ENCODE results near the gene SLC6A2.
"Not testable (repeated sequence)": the region's sequence is repeated elsewhere in the genome, so short reads cannot be mapped to it uniquely, and the experiment has no call there.

DNA sequence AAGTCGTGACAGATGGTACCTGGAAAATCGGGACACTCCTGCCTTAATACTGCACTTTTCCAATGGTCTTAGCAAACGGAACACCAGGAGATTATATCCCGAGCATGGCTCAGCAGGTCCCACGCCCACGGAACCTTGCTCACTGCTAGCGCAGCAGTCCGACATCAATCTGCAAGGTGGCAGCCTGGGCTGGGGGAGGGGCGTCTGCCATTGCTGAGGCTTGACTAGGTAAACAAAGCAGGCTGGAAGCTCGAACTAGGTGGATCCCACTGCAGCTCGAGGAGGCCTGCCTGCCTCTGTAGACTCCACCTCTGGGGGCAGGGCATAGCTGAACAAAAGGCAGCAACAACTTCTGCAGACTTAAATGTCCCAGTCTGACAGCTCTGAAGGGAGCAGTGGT, 40.1 kb upstream of the SLC6A2 start:
- TF ChIP-seq, protein P1, sequence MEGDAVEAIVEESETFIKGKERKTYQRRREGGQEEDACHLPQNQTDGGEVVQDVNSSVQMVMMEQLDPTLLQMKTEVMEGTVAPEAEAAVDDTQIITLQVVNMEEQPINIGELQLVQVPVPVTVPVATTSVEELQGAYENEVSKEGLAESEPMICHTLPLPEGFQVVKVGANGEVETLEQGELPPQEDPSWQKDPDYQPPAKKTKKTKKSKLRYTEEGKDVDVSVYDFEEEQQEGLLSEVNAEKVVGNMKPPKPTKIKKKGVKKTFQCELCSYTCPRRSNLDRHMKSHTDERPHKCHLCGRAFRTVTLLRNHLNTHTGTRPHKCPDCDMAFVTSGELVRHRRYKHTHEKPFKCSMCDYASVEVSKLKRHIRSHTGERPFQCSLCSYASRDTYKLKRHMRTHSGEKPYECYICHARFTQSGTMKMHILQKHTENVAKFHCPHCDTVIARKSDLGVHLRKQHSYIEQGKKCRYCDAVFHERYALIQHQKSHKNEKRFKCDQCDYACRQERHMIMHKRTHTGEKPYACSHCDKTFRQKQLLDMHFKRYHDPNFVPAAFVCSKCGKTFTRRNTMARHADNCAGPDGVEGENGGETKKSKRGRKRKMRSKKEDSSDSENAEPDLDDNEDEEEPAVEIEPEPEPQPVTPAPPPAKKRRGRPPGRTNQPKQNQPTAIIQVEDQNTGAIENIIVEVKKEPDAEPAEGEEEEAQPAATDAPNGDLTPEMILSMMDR (IDR thresholded peaks at IDR 0.05; ENCODE audit: low read length): not testable (repeated sequence)
- not testable (repeated sequence) for TF ChIP-seq EZH2 (optimal IDR thresholded peaks at IDR 0.05; ENCODE audit: low read depth, low read length); EZH2phosphoT487 (IDR thresholded peaks at IDR 0.05; ENCODE audit: low read length)
